HEK293T (cell line): ENCODE measurements around the gene COL6A1.
"Not testable (repeated sequence)": the region's sequence is repeated elsewhere in the genome, so short reads cannot be mapped to it uniquely, and the experiment has no call there.

Source experiments
- CTCF ChIA-PET: fragments of 350-600 bp; formaldehyde crosslinking; extraction: SDS; loops from one replicate; lab custom pipeline; 2021; ENCODE audit warnings: antibody characterized with exemption, inconsistent platforms; lab: Yijun Ruan, JAX
- POLR2A ChIA-PET: fragments of 350-600 bp; formaldehyde crosslinking; extraction: SDS; loops from one replicate; lab custom pipeline; 2020; ENCODE audit warnings: antibody characterized with exemption, inconsistent platforms; lab: Yijun Ruan, JAX
- DNase-seq: peaks from one replicate; pipeline ENCODE4 v3.0.0; 2012; ENCODE audit warnings: mixed read lengths; ENCODE audit errors: extremely low spot score
- ARNT ChIP-seq: fragments of 450-650 bp; IDR thresholded peaks from 2 replicates; pipeline ENCODE4 v1.6.1; 2017; ENCODE audit warnings: mild to moderate bottlenecking
- BHLHE40 ChIP-seq: fragments of 450-650 bp; IDR thresholded peaks from 2 replicates; pipeline ENCODE4 v1.6.1; 2016; ENCODE audit warnings: mild to moderate bottlenecking, moderate library complexity, borderline replicate concordance
- CTBP1 ChIP-seq: fragments of 450-650 bp; IDR thresholded peaks from 2 replicates; pipeline ENCODE4 v1.6.1; 2016; ENCODE audit warnings: borderline replicate concordance
- ELF4 ChIP-seq: fragments of 450-650 bp; IDR thresholded peaks from 2 replicates; pipeline ENCODE4 v1.6.1; 2017; ENCODE audit warnings: antibody characterized with exemption
- FOXA1 ChIP-seq: fragments of 450-650 bp; IDR thresholded peaks from 2 replicates; pipeline ENCODE4 v1.6.1; 2016; ENCODE audit warnings: mild to moderate bottlenecking
- FOXK2 ChIP-seq: fragments of 450-650 bp; IDR thresholded peaks from 2 replicates; pipeline ENCODE4 v1.6.1; 2016; ENCODE audit warnings: mild to moderate bottlenecking
- FOXM1 ChIP-seq: fragments of 450-650 bp; IDR thresholded peaks from 2 replicates; pipeline ENCODE4 v1.6.1; 2017; ENCODE audit warnings: mild to moderate bottlenecking, borderline replicate concordance
- HDGF ChIP-seq: fragments of 450-650 bp; IDR thresholded peaks from 2 replicates; pipeline ENCODE4 v1.6.1; 2017; ENCODE audit warnings: antibody characterized with exemption, borderline replicate concordance
- L3MBTL2 ChIP-seq: fragments of 450-650 bp; conservative IDR thresholded peaks from 2 replicates; pipeline ENCODE4 v1.6.1; 2016; ENCODE audit warnings: mild to moderate bottlenecking
- LEF1 ChIP-seq: fragments of 450-650 bp; IDR thresholded peaks from 2 replicates; pipeline ENCODE4 v1.6.1; 2017; ENCODE audit warnings: mild to moderate bottlenecking, borderline replicate concordance
- NFRKB ChIP-seq: fragments of 450-650 bp; IDR thresholded peaks from 2 replicates; pipeline ENCODE4 v1.6.1; 2016; ENCODE audit warnings: mild to moderate bottlenecking, moderate library complexity
- PKNOX1 ChIP-seq: fragments of 450-650 bp; IDR thresholded peaks from 2 replicates; pipeline ENCODE4 v1.6.1; 2016
- SP1 ChIP-seq: fragments of 450-650 bp; IDR thresholded peaks from 2 replicates; pipeline ENCODE4 v1.6.1; 2017
- SUZ12 ChIP-seq: fragments of 450-650 bp; IDR thresholded peaks from 2 replicates; pipeline ENCODE4 v1.6.1; 2016; ENCODE audit warnings: mild to moderate bottlenecking
- TARDBP ChIP-seq: fragments of 450-650 bp; IDR thresholded peaks from 2 replicates; pipeline ENCODE4 v1.6.1; 2016
- ZNF384 ChIP-seq: fragments of 450-650 bp; IDR thresholded peaks from 2 replicates; pipeline ENCODE4 v1.6.1; 2016

The COL6A1 gene

GRCh38 chr21:46005481-46005881, 23.9 kb downstream of the COL6A1 start:
- DNase-seq: no peak
- no peak for TF ChIP-seq ARNT
- no peak for TF ChIP-seq SUZ12
- TF ChIP-seq L3MBTL2: no peak
- TF ChIP-seq ZNF384: no peak
- TF ChIP-seq BHLHE40: no peak
- no peak for TF ChIP-seq FOXA1
- no peak for TF ChIP-seq NFRKB
- TF ChIP-seq PKNOX1: no peak
- TF ChIP-seq FOXK2: no peak
- no peak for TF ChIP-seq TARDBP
- TF ChIP-seq LEF1: no peak
- TF ChIP-seq HDGF: no peak
- no peak for TF ChIP-seq FOXM1
- no peak for TF ChIP-seq ELF4
- TF ChIP-seq CTBP1: no peak
- ChIA-PET CTCF (no interaction called here), POLR2A (no interaction called here)

- CTCF ChIA-PET, DNase-seq, POLR2A ChIA-PET: not testable (repeated sequence)
These were observed 24.4 kb downstream of the COL6A1 start for GRCh38 chr21:46005894-46006546.

- ChIA-PET POLR2A (no interaction called here), CTCF (no interaction called here)
- DNase-seq: no peak
- TF ChIP-seq HDGF (no peak), BHLHE40 (no peak), PKNOX1 (no peak), TARDBP (no peak), ARNT (no peak), SUZ12 (no peak), FOXM1 (no peak), L3MBTL2 (no peak), FOXK2 (no peak), CTBP1 (no peak), NFRKB (no peak), LEF1 (no peak), ELF4 (no peak), FOXA1 (no peak), ZNF384 (no peak), SP1 (no peak)
These were observed 25.2 kb downstream of the COL6A1 start for GRCh38 chr21:46006547-46007491.

GRCh38 chr21:46007492-46007868, 25.9 kb downstream of the COL6A1 start:
- ChIA-PET CTCF (no interaction called here), POLR2A (no interaction called here)
- TF ChIP-seq LEF1 (no peak), FOXA1 (no peak), ZNF384 (no peak), TARDBP (no peak), BHLHE40 (no peak), FOXM1 (no peak), ELF4 (no peak), HDGF (no peak), SUZ12 (no peak), SP1 (no peak), L3MBTL2 (no peak), CTBP1 (no peak), NFRKB (no peak), FOXK2 (no peak), ARNT (no peak), PKNOX1 (no peak)
- no peak for DNase-seq

- POLR2A ChIA-PET: no interaction called here
- CTCF ChIA-PET: no interaction called here
- no peak for DNase-seq
- TF ChIP-seq FOXK2 (no peak), TARDBP (no peak), ARNT (no peak), LEF1 (no peak), ELF4 (no peak), PKNOX1 (no peak), NFRKB (no peak)
These were observed 27.5 kb downstream of the COL6A1 start for GRCh38 chr21:46008893-46009621.
